ENCODE measurements around the gene HOXB13. TPM values are rescaled to one million over a fixed set of nuclear protein-coding genes. Genes with fewer than 3 reads are reported as not detected.

The HOXB13 gene
- total RNA-seq, 6 donors from 2014 or later: not detected

GRCh38 chr17:48730240-48730550 is 1.6 kb upstream of the HOXB13 start:
- ATAC-seq (ENCODE audit: low FRiP score in 2 of 2): no peak
- Histone ChIP-seq H3K4me1 (peaks cover 12 to 22% (median 16%) of the 10 kb centered on the region in 4 donors), H3K27ac (no peak overlapping the region), H3K27me3 (peaks cover 3 to 86% (median 55%) of the 10 kb centered on the region in 4 donors), H3K4me3 (no peak overlapping the region), H3K36me3 (no peaks in the 10 kb centered on the region), H3K9me3 (no peaks in the 10 kb centered on the region)
- DNase-seq: no peak
- WGBS, 2 donors: 29 to 37% methylated on average over 3 of the region's 3 CpGs
- TF ChIP-seq EP300 (IDR thresholded peaks at IDR 0.05): no peak
- no peak for TF ChIP-seq CTCF (IDR thresholded peaks at IDR 0.05)
- no peak for TF ChIP-seq POLR2A (IDR thresholded peaks at IDR 0.05)
- TF ChIP-seq POLR2AphosphoS5 (IDR thresholded peaks at IDR 0.05): no peak

- ATAC-seq (ENCODE audit: low FRiP score in 2 of 2): no peak
- TF ChIP-seq CTCF (IDR thresholded peaks at IDR 0.05) (no peak), POLR2A (IDR thresholded peaks at IDR 0.05) (no peak), POLR2AphosphoS5 (IDR thresholded peaks at IDR 0.05) (no peak), EP300 (IDR thresholded peaks at IDR 0.05) (no peak)
- no peak overlapping the region for H3K27ac ChIP-seq
- DNase-seq: no peak
- H3K9me3 ChIP-seq: no peaks in the 10 kb centered on the region
- peaks cover 3 to 87% (median 60%) of the 10 kb centered on the region in 4 donors for H3K27me3 ChIP-seq
- H3K4me3 ChIP-seq: no peak overlapping the region
- H3K36me3 ChIP-seq: no peaks in the 10 kb centered on the region
- WGBS, 2 donors: 6 to 9% methylated on average over 18 to 19 of the region's 19 CpGs
- peaks cover 16 to 28% (median 22%) of the 10 kb centered on the region in 4 donors for H3K4me1 ChIP-seq
Measured at GRCh38 chr17:48729335-48730239, 1.0 kb upstream of the HOXB13 start.

GRCh38 chr17:48727415-48728175 is 955 bp downstream of the HOXB13 start:
- ATAC-seq (ENCODE audit: low FRiP score in 2 of 2) (no peak), DNase-seq (no peak)
- 34 to 52% methylated on average over 5 to 9 of the region's 9 CpGs for WGBS, 2 donors
- H3K36me3 ChIP-seq: no peaks in the 10 kb centered on the region
- TF ChIP-seq POLR2A (IDR thresholded peaks at IDR 0.05) (no peak), EP300 (IDR thresholded peaks at IDR 0.05) (no peak), CTCF (IDR thresholded peaks at IDR 0.05) (no peak), POLR2AphosphoS5 (IDR thresholded peaks at IDR 0.05) (no peak)
- H3K9me3 ChIP-seq: no peaks in the 10 kb centered on the region
- H3K4me1 ChIP-seq: peaks cover 27 to 40% (median 32%) of the 10 kb centered on the region in 4 donors
- H3K27ac ChIP-seq: no peak overlapping the region
- H3K4me3 ChIP-seq: no peak overlapping the region
- H3K27me3 ChIP-seq: peaks cover 2 to 87% (median 66%) of the 10 kb centered on the region in 4 donors

- 11 to 14% methylated on average over 16 to 20 of the region's 20 CpGs for WGBS, 2 donors
- H3K27ac ChIP-seq: no peak overlapping the region
Measured at GRCh38 chr17:48726916-48727286, 1.6 kb downstream of the HOXB13 start.

More at GRCh38 chr17:48726916-48727286, 1.6 kb downstream of the HOXB13 start:
- Histone ChIP-seq H3K4me1 (peaks cover 27 to 40% (median 32%) of the 10 kb centered on the region in 4 donors), H3K9me3 (no peaks in the 10 kb centered on the region), H3K36me3 (no peaks in the 10 kb centered on the region), H3K4me3 (no peak overlapping the region), H3K27me3 (peaks cover 2 to 90% (median 69%) of the 10 kb centered on the region in 4 donors)
- no peak for ATAC-seq (ENCODE audit: low FRiP score in 2 of 2)
- no peak for DNase-seq
- TF ChIP-seq POLR2AphosphoS5 (IDR thresholded peaks at IDR 0.05): no peak
- no peak for TF ChIP-seq EP300 (IDR thresholded peaks at IDR 0.05)

Data from upper lobe of left lung (tissue), 6 donors.